HUES64 (cell line): ENCODE data around the gene EPPIN.

Experiments used
- H3K27ac ChIP-seq: 2 replicates; pipeline ENCODE4 v1.7.0; 2013; ENCODE audit warnings: low read depth, low read length, inconsistent platforms
- H3K27me3 ChIP-seq: 2 replicates; pipeline ENCODE4 v1.6.1; 2013; ENCODE audit warnings: mild to moderate bottlenecking, low read length; ENCODE audit not compliant: insufficient read depth
- H3K36me3 ChIP-seq: 2 replicates; pipeline ENCODE4 v1.6.1; 2013; ENCODE audit warnings: mild to moderate bottlenecking, low read length; ENCODE audit not compliant: insufficient read depth
- H3K4me1 ChIP-seq: 2 replicates; pipeline ENCODE4 v1.6.1; 2013; ENCODE audit warnings: mild to moderate bottlenecking, low read length, moderate library complexity; ENCODE audit not compliant: insufficient read depth
- H3K4me3 ChIP-seq: 2 replicates; pipeline ENCODE4 v1.5.1; 2013; ENCODE audit warnings: mild to moderate bottlenecking, low read length, moderate library complexity
- H3K9ac ChIP-seq: 2 replicates; pipeline ENCODE4 v1.6.1; 2013; ENCODE audit warnings: mild to moderate bottlenecking, low read depth, low read length
- H3K9me3 ChIP-seq: 2 replicates; pipeline ENCODE4 v1.6.1; 2013; ENCODE audit warnings: low read depth, low read length; ENCODE audit not compliant: insufficient read depth
- WGBS: fragments of 150-250, 120-280 bp; methylation state at CpG from one replicate; pipeline ENCODE4 v1.1.7; 2013; ENCODE audit warnings: missing lambda C conversion rate; 5-methylcytosine and 5-hydroxymethylcytosine counted together

Gene EPPIN

GRCh38 chr20:45503403-45503802, 43.8 kb downstream of the EPPIN start:
- Histone ChIP-seq H3K27me3 (no peaks in the 10 kb centered on the region), H3K4me1 (peaks cover 2% of the 10 kb centered on the region; the same call in 1 of the 2 replicates), H3K9ac (no peak overlapping the region), H3K27ac (no peak overlapping the region), H3K4me3 (no peak overlapping the region), H3K36me3 (no peaks in the 10 kb centered on the region), H3K9me3 (no peaks in the 10 kb centered on the region)
- WGBS: 83% methylated on average over 1 of the region's 2 CpGs

GRCh38 chr20:45502561-45502960, 44.6 kb downstream of the EPPIN start:
- no peaks in the 10 kb centered on the region for H3K27me3 ChIP-seq
- no peaks in the 10 kb centered on the region for H3K36me3 ChIP-seq
- no peak overlapping the region for H3K4me3 ChIP-seq
- no peaks in the 10 kb centered on the region for H3K9me3 ChIP-seq
- H3K4me1 ChIP-seq: peaks cover 8% of the 10 kb centered on the region; the same call in 1 of the 2 replicates
- H3K9ac ChIP-seq: no peak overlapping the region
- no peak overlapping the region for H3K27ac ChIP-seq
- WGBS: 96% methylated on average over 1 of the region's 1 CpG

- Histone ChIP-seq H3K4me1 (peaks cover 8% of the 10 kb centered on the region; the same call in 1 of the 2 replicates), H3K27ac (no peak overlapping the region), H3K4me3 (no peak overlapping the region), H3K27me3 (no peaks in the 10 kb centered on the region), H3K36me3 (no peaks in the 10 kb centered on the region), H3K9me3 (no peaks in the 10 kb centered on the region), H3K9ac (no peak overlapping the region)
- WGBS: 87% methylated on average over 1 of the region's 1 CpG
Measured at GRCh38 chr20:45501600-45501999, 45.6 kb downstream of the EPPIN start.

- Histone ChIP-seq H3K9ac (no peak overlapping the region), H3K4me3 (no peak overlapping the region), H3K27me3 (no peaks in the 10 kb centered on the region), H3K4me1 (peaks cover 8% of the 10 kb centered on the region; the same call in 1 of the 2 replicates), H3K27ac (no peak overlapping the region), H3K9me3 (no peaks in the 10 kb centered on the region), H3K36me3 (no peaks in the 10 kb centered on the region)
- WGBS: 85% methylated on average over 6 of the region's 6 CpGs
Measured at GRCh38 chr20:45500022-45500421, 47.2 kb downstream of the EPPIN start.

GRCh38 chr20:45497971-45498494, 49.2 kb downstream of the EPPIN start:
- Histone ChIP-seq H3K4me3 (no peak overlapping the region), H3K4me1 (peaks cover 8% of the 10 kb centered on the region; the same call in 1 of the 2 replicates), H3K36me3 (no peaks in the 10 kb centered on the region), H3K9me3 (no peaks in the 10 kb centered on the region), H3K27me3 (no peaks in the 10 kb centered on the region), H3K9ac (no peak overlapping the region), H3K27ac (no peak overlapping the region)
- WGBS: 67% methylated on average over 3 of the region's 3 CpGs

- Histone ChIP-seq H3K4me3 (no peak overlapping the region), H3K4me1 (peaks cover 8% of the 10 kb centered on the region; the same call in 1 of the 2 replicates), H3K36me3 (no peaks in the 10 kb centered on the region), H3K27me3 (no peaks in the 10 kb centered on the region), H3K9ac (no peak overlapping the region), H3K9me3 (no peaks in the 10 kb centered on the region), H3K27ac (no peak overlapping the region)
- WGBS: 91% methylated on average over 3 of the region's 3 CpGs
Measured at GRCh38 chr20:45496166-45496565, 51.0 kb downstream of the EPPIN start.

- 100% methylated on average over 1 of the region's 1 CpG for WGBS
- Histone ChIP-seq H3K9me3 (no peaks in the 10 kb centered on the region), H3K4me1 (peaks cover 8% of the 10 kb centered on the region; the same call in 1 of the 2 replicates), H3K9ac (no peak overlapping the region), H3K27ac (no peak overlapping the region), H3K27me3 (no peaks in the 10 kb centered on the region), H3K4me3 (no peak overlapping the region), H3K36me3 (no peaks in the 10 kb centered on the region)
Measured at GRCh38 chr20:45495501-45495941, 51.7 kb downstream of the EPPIN start.
